ENCODE data around the gene FLRT1. TPM values are rescaled to one million over a fixed set of nuclear protein-coding genes. Genes with fewer than 3 reads are reported as not detected.

FLRT1 gene
- total RNA-seq, 1 experiment from 2014 or later: 0.39 TPM

GRCh38 chr11:64084951-64085710 is 49.4 kb downstream of the FLRT1 start:
- Histone ChIP-seq H3K4me1 (peaks cover 10% of the 10 kb centered on the region), H3K36me3 (ENCODE audit: control insufficient read depth, insufficient read depth, low read length) (no peaks in the 10 kb centered on the region), H3K9me3 (no peaks in the 10 kb centered on the region), H3K4me3 (ENCODE audit: low read depth, low read length) (no peak overlapping the region), H3K27me3 (replicated peaks; ENCODE audit: control insufficient read depth, insufficient read depth, low read length) (no peaks in the 10 kb centered on the region)
- intact Hi-C loops (cut with micrococcal nuclease; ENCODE audit: unreplicated experiment): no loop called here
- CTCF ChIA-PET: interaction anchor here (0.6 to 1.3 kb wide), 3 partner anchors 64 to 108 kb away, joined by 3 to 6 read pairs (median 6); no protein-coding TSS in a partner anchor
- Mint-ChIP-seq H3K9me3 (ENCODE audit: unreplicated experiment) (no peaks in the 10 kb centered on the region), H3K27ac (ENCODE audit: unreplicated experiment) (no peak overlapping the region), H3K36me3 (ENCODE audit: insufficient read depth, unreplicated experiment) (peaks cover 7% of the 10 kb centered on the region), H3K4me3 (ENCODE audit: unreplicated experiment) (no peak overlapping the region), H3K27me3 (ENCODE audit: insufficient read depth, unreplicated experiment) (no peaks in the 10 kb centered on the region), H3K4me1 (ENCODE audit: low read depth, unreplicated experiment) (peaks cover 7% of the 10 kb centered on the region)
- peak; percentile 54 for DNase-seq
- POLR2A ChIA-PET: no interaction called here
- TF ChIP-seq CTCF (IDR thresholded peaks at IDR 0.05; ENCODE audit: insufficient read depth in 1 of 2, low read depth in 1 of 2, low read length in 1 of 2, severe bottlenecking in 1 of 2, unreplicated experiment in 1 of 2): no peak
- no TSS peak for BruUV-seq (replicated peaks)

Other genes starting within 250 kb of the FLRT1 start
- 71.2 and 72.1 TPM in 2 replicates for gene SPINDOC, start 222.5 kb upstream of the FLRT1 start, total RNA-seq (2022)
- gene MARK2, start 196.8 kb upstream of the FLRT1 start, total RNA-seq (2022): 63.5 and 64.5 TPM in 2 replicates
- gene RCOR2, start 118.8 kb upstream of the FLRT1 start, total RNA-seq (2022): 1.5 and 1.8 TPM in 2 replicates
- 42.7 and 43.7 TPM in 2 replicates for gene NAA40, start 96.9 kb upstream of the FLRT1 start, total RNA-seq (2022)
- 376 and 448 TPM in 2 replicates for gene COX8A, start 61.3 kb upstream of the FLRT1 start, total RNA-seq (2022)
- 140 and 152 TPM in 2 replicates for gene OTUB1, start 49.5 kb upstream of the FLRT1 start, total RNA-seq (2022)
- 24.0 and 29.6 TPM in 2 replicates for gene MACROD1, start 130.2 kb downstream of the FLRT1 start, total RNA-seq (2022)
- gene STIP1, start 150.2 kb downstream of the FLRT1 start, total RNA-seq (2022): 293 and 297 TPM in 2 replicates
- gene FERMT3, start 170.8 kb downstream of the FLRT1 start, total RNA-seq (2022): 3.3 and 4.3 TPM in 2 replicates
- 32.1 and 36.8 TPM in 2 replicates for gene TRPT1, start 190.3 kb downstream of the FLRT1 start, total RNA-seq (2022)
- gene NUDT22, start 190.3 kb downstream of the FLRT1 start, total RNA-seq (2022): 31.9 and 33.4 TPM in 2 replicates
- gene DNAJC4, start 194.6 kb downstream of the FLRT1 start, total RNA-seq (2022): 22.3 and 22.9 TPM in 2 replicates
- gene VEGFB, start 198.7 kb downstream of the FLRT1 start, total RNA-seq (2022): 60.6 and 61.7 TPM in 2 replicates
- 70.2 and 76.8 TPM in 2 replicates for gene FKBP2, start 205.2 kb downstream of the FLRT1 start, total RNA-seq (2022)
- 162 and 185 TPM in 2 replicates for gene PPP1R14B, start 211.0 kb downstream of the FLRT1 start, total RNA-seq (2022)
- 37.5 and 40.6 TPM in 2 replicates for gene PLCB3, start 215.6 kb downstream of the FLRT1 start, total RNA-seq (2022)
- gene BAD, start 248.7 kb downstream of the FLRT1 start, total RNA-seq (2022): 50.5 and 51.6 TPM in 2 replicates
- gene GPR137, start 249.9 kb downstream of the FLRT1 start, total RNA-seq (2022): 52.2 and 58.5 TPM in 2 replicates